GM12878 (cell line): Measurements from ENCODE around the gene MYOM3.

Source experiments
- CTCF ChIP-seq, 3 experiments: IDR thresholded peaks in 2 of 3; conservative IDR thresholded peaks in 1 of 3; 2 replicates each; pipeline ENCODE4 v1.5.1; 2011; ENCODE audit warnings: low read depth in 3 of 3, low read length in 3 of 3, mild to moderate bottlenecking in 3 of 3, control low read depth in 2 of 3, moderate library complexity in 2 of 3, inconsistent platforms in 1 of 3, mixed read lengths in 1 of 3; ENCODE audit not compliant: control insufficient read depth in 2 of 3, insufficient read depth in 1 of 3; ENCODE audit errors: extremely low read depth in 1 of 3
- EP300 ChIP-seq, 2 experiments: fragments of 150-350 bp in 1 of 2; IDR thresholded peaks; 2 replicates each; pipeline ENCODE4 v1.6.1; 2011 to 2012; ENCODE audit warnings: low read depth in 2 of 2, low read length in 2 of 2, borderline replicate concordance in 1 of 2, improper control_type of control experiment in 1 of 2, inconsistent platforms in 1 of 2; ENCODE audit not compliant: control insufficient read depth in 1 of 2
- EZH2 ChIP-seq: IDR thresholded peaks from 2 replicates; pipeline ENCODE4 v1.6.1; 2012; ENCODE audit warnings: low read depth, mild to moderate bottlenecking, control low read depth, inconsistent platforms, low read length, borderline replicate concordance; ENCODE audit not compliant: control insufficient read depth
- POLR2A ChIP-seq: IDR thresholded peaks from 2 replicates; pipeline ENCODE4 v1.6.1; 2011; ENCODE audit warnings: low read depth, mild to moderate bottlenecking, low read length
- RCOR1 ChIP-seq: conservative IDR thresholded peaks from 2 replicates; pipeline ENCODE4 v1.6.1; 2012; ENCODE audit warnings: low read depth, low read length, improper control_type of control experiment

GRCh38 chr1:24071941-24072340 lies 40.0 kb downstream of the MYOM3 start:
- TF ChIP-seq EZH2 (no peak), EP300 (IDR thresholded peaks at IDR 0.05; ENCODE audit: borderline replicate concordance in 1 of 2, control insufficient read depth in 1 of 2, low read depth in 2 of 2, low read length in 2 of 2) (no peak), CTCF (IDR thresholded peaks at IDR 0.05 in 2 of 3, conservative IDR thresholded peaks at IDR 0.05 in 1 of 3; ENCODE audit: control insufficient read depth in 2 of 3, extremely low read depth in 1 of 3, insufficient read depth in 1 of 3, low read depth in 3 of 3, low read length in 3 of 3) (no peak), RCOR1 (no peak), POLR2A (no peak)
